ENCODE results near the gene FMO2. TPM values are rescaled to one million over a fixed set of nuclear protein-coding genes. Genes with fewer than 3 reads are reported as not detected.

FMO2 gene
- total RNA-seq, 1 donor, result 2.9 TPM

DNA sequence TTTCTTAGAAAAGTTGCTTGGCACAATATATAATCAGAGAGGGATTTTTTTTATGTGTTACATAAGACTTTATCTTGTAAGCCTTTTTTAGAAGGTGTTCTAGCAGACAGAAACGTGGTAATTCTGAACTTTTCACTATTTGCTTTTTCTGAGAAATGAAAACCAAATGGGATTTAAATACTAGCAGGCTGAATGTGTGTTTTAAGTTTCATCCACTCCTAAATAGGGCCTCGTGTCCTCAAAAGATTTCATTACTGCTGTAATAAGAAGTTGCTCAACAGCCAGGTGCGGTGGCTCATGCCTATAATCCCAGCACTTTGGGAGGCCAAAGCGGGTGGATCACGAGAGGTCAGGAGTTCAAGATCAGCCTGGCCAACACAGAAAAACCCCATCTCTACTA is 44.7 kb upstream of the FMO2 start:
- H3K36me3 ChIP-seq (ENCODE audit: insufficient read depth, low read length), result no peaks in the 10 kb centered on the region
- no peaks in the 10 kb centered on the region for H3K79me2 ChIP-seq (ENCODE audit: insufficient read depth, low read length)
- H3K27me3 ChIP-seq (ENCODE audit: insufficient read depth, low read length), result no peaks in the 10 kb centered on the region
- no peak overlapping the region for H3K4me3 ChIP-seq (ENCODE audit: insufficient read depth, low read length)
- no peak overlapping the region for H2AFZ ChIP-seq (ENCODE audit: low read length)
- H3K4me1 ChIP-seq (ENCODE audit: insufficient read depth, low read length), result peaks cover 20% of the 10 kb centered on the region
- no peak overlapping the region for H3K27ac ChIP-seq (ENCODE audit: low read depth, low read length)
- DNase-seq (ENCODE audit: insufficient read length, low spot score, missing footprints), result no peak
- no peaks in the 10 kb centered on the region for H4K20me1 ChIP-seq (ENCODE audit: insufficient read depth, low read length)
- TF ChIP-seq, protein P1, sequence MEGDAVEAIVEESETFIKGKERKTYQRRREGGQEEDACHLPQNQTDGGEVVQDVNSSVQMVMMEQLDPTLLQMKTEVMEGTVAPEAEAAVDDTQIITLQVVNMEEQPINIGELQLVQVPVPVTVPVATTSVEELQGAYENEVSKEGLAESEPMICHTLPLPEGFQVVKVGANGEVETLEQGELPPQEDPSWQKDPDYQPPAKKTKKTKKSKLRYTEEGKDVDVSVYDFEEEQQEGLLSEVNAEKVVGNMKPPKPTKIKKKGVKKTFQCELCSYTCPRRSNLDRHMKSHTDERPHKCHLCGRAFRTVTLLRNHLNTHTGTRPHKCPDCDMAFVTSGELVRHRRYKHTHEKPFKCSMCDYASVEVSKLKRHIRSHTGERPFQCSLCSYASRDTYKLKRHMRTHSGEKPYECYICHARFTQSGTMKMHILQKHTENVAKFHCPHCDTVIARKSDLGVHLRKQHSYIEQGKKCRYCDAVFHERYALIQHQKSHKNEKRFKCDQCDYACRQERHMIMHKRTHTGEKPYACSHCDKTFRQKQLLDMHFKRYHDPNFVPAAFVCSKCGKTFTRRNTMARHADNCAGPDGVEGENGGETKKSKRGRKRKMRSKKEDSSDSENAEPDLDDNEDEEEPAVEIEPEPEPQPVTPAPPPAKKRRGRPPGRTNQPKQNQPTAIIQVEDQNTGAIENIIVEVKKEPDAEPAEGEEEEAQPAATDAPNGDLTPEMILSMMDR (IDR thresholded peaks at IDR 0.05; ENCODE audit: extremely low read depth, low read depth, low read length), result no peak
- no peaks in the 10 kb centered on the region for H3K9me3 ChIP-seq (ENCODE audit: low read depth, low read length)
- H3K4me2 ChIP-seq (ENCODE audit: insufficient read depth, low read length), result no peak overlapping the region

GRCh38 chr1:171140956-171141687 is 44.0 kb upstream of the FMO2 start:
- Histone ChIP-seq H3K4me2 (ENCODE audit: insufficient read depth, low read length) (peak overlapping the region; percentile 44), H2AFZ (ENCODE audit: low read length) (no peak overlapping the region), H3K79me2 (ENCODE audit: insufficient read depth, low read length) (no peaks in the 10 kb centered on the region), H3K27me3 (ENCODE audit: insufficient read depth, low read length) (no peaks in the 10 kb centered on the region), H3K36me3 (ENCODE audit: insufficient read depth, low read length) (no peaks in the 10 kb centered on the region), H4K20me1 (ENCODE audit: insufficient read depth, low read length) (no peaks in the 10 kb centered on the region), H3K4me1 (ENCODE audit: insufficient read depth, low read length) (peaks cover 20% of the 10 kb centered on the region), H3K9me3 (ENCODE audit: low read depth, low read length) (no peaks in the 10 kb centered on the region), H3K4me3 (ENCODE audit: insufficient read depth, low read length) (no peak overlapping the region), H3K27ac (ENCODE audit: low read depth, low read length) (peak overlapping the region; percentile 49)
- TF ChIP-seq, protein P1 (IDR thresholded peaks at IDR 0.05; ENCODE audit: extremely low read depth, low read depth, low read length), result no peak
- peak; percentile 31 for DNase-seq (ENCODE audit: insufficient read length, low spot score, missing footprints)

DNA sequence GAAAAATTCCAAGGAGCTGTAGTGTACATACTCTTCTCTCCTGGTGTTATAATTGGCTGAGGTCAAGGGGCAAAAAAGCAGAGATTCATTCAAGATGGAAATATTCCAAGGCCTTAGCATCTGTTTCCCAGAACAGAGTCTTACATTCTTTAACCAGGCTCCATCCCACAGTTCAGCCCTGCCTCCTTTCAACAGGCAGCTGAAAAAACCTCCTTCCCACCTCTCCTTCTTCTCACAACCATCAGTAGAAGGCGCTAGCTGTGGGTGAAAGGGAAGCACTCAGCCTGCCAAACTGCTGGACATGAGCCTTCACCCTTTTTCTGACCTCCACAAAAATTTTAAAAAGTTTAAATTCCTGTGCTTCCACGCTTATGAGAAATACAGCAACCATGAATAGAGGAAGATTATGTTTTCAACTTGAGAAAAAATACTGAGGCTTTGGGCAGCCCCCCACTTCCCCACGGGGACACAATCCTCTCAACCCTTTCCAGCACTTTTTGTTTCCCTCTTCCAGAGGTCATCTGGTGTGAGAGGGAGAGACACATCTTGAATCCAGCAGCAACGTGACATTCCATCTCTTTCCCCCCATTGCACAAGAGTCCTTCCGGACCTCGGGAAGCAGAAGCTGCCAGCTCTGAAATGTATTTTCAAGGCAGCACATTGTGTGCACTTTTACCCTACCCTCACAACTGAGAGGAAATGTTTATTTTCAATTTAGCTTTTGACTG is 43.2 kb upstream of the FMO2 start:
- Histone ChIP-seq H3K79me2 (ENCODE audit: insufficient read depth, low read length) (no peaks in the 10 kb centered on the region), H4K20me1 (ENCODE audit: insufficient read depth, low read length) (no peaks in the 10 kb centered on the region), H3K4me2 (ENCODE audit: insufficient read depth, low read length) (peak overlapping the region; percentile 44), H3K4me1 (ENCODE audit: insufficient read depth, low read length) (peaks cover 20% of the 10 kb centered on the region), H3K9me3 (ENCODE audit: low read depth, low read length) (no peaks in the 10 kb centered on the region), H3K27me3 (ENCODE audit: insufficient read depth, low read length) (no peaks in the 10 kb centered on the region), H3K36me3 (ENCODE audit: insufficient read depth, low read length) (no peaks in the 10 kb centered on the region), H3K27ac (ENCODE audit: low read depth, low read length) (peak overlapping the region; percentile 68), H2AFZ (ENCODE audit: low read length) (peak overlapping the region; percentile 50), H3K4me3 (ENCODE audit: insufficient read depth, low read length) (peak overlapping the region; percentile 4)
- DNase-seq (ENCODE audit: insufficient read length, low spot score, missing footprints), result peak; percentile 43
- TF ChIP-seq, protein P1 (IDR thresholded peaks at IDR 0.05; ENCODE audit: extremely low read depth, low read depth, low read length), result peak; percentile 41

Data from osteoblast (primary cell).